GM18520 (cell line): Measurements from ENCODE around the gene MRPL28.
"Not testable (repeated sequence)": the region's sequence is repeated elsewhere in the genome, so short reads cannot be mapped to it uniquely, and the experiment has no call there.

Source experiments
- ATAC-seq: cut with Tn5 transposase; IDR thresholded peaks from one replicate; pipeline ENCODE4 v1.9.1; 2021; ENCODE audit not compliant: unreplicated experiment

Gene MRPL28

GRCh38 chr16:360698-361336 lies 9.5 kb downstream of the MRPL28 start:
- ATAC-seq: no peak

DNA sequence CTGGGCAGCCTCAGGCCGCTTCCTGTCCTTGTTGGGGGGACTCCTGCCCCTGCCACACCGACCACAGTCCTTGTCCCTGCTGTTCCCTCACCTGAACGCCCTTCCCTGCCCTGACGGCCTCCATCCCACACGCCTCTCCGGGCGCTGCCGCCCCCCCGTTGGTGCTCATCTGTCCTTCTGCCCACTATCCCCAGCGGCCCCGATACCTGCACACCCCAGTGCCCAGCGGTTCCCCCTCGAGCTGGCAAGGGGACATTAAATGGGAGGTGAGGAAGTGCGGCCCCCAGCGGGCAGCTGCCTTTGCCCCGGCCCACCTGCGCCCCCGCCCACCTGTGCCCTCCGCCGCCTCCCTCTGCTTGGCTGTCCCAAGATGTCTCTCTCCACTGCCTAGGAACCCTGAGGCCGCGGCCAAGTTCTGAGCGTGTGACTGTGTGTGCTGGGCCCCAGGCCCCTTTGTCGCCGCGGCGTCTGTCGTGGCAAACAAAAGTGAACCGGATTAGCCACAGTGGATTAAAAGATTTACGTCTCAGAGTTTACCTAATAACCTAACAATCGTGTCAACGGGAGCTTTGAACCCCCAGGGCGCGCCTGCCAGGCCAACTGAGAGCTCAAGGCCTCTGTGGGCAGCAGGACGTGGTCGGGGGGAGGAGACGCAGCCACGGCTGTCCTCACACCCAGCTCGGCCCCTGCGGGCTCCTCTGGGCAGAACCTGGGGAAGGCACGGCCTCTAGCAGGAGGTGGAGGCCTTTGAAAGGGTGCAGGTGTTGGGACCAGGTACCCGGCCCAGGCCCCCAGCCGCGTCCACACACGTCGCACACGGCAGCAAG lies 10.3 kb downstream of the MRPL28 start:
- ATAC-seq: no peak

DNA sequence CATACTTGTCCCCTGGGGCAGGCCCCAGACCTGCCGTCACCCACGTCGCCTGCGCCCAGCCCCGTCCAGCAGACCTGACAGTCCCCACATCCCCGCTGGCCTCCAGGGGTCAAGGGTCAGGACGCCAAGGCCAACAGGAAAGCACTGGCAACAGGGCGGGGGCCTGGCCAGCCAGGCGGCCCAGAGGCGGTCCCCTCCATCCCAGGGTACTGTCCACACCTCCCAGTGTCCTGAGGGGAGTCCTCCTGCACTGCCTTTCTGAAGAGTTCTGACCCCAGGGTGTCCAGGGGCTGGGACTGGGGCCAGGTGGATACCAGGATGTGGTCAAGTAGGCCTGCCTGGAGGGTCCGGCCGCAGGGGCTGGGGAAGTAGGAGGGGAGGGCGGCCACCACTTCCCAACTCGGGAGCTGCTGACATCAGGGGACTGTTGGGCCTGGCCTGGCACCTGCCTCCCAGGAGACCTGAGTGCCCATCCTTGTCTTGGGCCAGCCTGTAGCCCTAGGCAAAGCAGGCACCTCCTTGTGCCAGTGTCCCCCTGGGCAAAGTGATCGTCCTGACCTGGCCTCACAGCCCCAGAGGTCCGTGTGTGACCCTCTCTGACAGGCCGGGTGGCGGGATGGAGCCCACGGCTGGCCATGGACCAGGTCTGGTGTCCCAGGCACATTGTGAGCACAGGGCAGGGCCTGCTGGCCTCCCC lies 11.1 kb downstream of the MRPL28 start:
- no peak for ATAC-seq

DNA sequence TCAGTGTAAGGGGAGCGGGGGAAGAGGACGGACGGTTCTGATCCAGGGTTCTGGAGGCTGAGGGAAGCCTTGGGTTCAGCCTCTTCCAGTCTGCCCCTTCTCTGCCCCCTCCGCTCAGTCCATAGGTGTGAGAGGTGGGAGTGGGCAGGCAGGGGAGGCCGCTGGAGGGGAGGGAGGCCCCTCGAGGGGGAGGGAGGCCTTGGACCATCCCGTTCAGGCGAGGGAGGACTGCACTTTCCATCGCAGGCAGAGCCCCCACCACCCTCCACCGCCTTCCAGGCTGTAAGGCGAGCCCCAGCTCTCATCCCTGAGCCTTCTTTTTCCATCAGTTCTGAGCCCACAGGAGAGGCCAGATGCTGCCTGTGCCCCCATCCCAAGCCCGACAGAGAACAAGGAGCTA lies 13.6 kb downstream of the MRPL28 start:
- ATAC-seq: no peak

DNA sequence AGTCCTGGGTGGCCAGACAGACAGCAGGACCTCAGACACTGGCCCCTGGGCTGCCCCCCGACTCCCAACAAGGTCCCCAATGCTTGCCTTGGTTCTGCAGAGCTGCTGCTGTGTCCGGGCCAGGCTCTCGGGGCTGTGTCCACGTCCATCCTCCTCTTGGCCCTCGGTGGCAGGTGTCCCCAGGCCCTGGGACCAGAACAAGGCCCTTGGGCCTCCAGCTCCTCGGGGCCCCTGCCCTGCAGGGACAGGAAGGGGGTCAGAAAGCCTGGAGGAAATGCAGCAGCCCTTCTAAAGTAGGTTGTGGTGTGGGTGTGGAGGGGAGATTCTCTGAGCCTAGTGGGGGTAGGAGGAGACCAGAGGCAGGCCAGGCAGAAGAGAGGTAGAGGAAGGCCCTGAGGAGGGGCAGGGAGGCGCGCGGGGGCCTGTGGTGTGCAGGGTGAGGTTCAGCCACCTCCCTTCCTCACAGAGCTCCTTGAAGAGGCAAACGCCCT lies 15.3 kb downstream of the MRPL28 start:
- no peak for ATAC-seq

- ATAC-seq: no peak
These were observed 16.0 kb downstream of the MRPL28 start for GRCh38 chr16:354291-354881.

GRCh38 chr16:353404-354290 lies 16.7 kb downstream of the MRPL28 start:
- no peak for ATAC-seq

GRCh38 chr16:352547-353403 lies 17.6 kb downstream of the MRPL28 start, which contains the start of gene AXIN1:
Gene AXIN1, minus strand, starts transcription at chr16:352723. Its CDS starts 5,698 bp downstream, at chr16:347025.
- peak; percentile 40 for ATAC-seq

DNA sequence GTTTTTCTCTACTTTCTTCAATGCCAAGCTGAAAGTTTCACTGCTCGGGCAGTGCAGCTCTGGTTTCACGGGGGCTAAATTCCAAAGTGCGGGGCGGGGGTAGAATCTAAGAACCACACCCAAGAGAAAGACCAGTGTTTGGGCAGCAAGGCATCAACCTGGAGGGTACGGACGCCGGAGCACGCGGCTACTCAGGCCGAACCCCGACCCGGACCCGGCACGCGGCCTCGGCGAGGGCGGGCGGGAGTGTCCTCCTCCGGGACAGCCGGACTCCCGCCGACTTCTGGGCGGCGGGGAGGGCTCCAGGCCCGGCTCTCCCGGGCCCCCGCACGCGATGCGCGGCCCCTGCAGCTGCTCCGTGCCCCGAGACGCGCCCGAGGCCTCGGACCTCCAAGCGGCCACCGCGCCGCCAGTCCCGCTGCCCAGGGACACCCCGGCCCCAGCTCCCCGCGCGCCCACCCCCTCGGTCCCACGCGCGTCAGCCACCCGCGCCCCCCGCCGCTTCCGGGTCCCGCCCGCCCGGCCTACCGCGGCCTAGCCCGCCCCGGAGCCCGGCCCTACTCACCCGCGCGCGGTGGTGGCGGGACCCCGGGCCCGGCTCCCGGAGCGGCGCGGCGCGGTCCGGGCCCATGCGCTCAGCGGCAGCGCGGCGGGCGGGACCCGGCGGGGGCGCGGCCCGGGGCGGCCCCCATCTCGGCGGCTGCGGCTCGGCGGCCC lies 18.4 kb downstream of the MRPL28 start:
- peak; percentile 11 for ATAC-seq

DNA sequence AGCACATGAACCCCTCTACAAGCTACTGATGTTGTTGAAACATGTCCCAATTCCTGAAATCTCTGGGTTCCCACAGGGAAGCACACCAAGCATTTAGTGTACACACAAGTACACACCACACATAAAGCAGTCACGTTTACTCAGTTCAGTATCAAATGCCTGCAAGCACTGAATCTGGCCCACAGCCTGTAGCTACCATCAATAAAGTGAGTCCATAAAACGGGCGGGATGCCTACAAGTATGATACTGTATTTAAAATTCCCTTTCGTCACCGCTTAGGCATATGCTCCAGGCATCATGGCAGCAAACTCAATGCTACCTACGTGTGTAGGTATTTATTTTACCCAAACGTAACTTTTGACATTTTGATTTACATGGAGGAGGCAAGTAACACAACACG lies 20.1 kb downstream of the MRPL28 start:
- ATAC-seq: no peak

DNA sequence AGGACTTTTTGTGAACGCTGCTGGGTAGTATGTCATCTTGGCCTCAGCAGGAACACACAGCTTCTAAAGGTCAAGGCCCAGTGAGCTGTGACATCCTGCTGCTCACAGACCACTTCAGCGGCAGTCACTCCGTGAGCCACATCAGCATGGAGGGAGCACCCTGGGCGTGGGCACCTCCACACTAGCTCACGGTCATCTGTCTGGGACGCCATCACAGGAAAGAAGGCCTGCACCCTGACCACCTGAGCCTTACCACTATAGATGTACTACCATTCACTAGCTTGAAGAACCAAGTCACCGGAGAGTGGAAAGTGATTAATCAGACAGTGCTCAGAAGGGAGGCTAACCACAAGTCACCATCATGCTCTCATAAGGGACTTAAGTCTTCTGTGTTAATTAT lies 21.1 kb downstream of the MRPL28 start:
- ATAC-seq: no peak

DNA sequence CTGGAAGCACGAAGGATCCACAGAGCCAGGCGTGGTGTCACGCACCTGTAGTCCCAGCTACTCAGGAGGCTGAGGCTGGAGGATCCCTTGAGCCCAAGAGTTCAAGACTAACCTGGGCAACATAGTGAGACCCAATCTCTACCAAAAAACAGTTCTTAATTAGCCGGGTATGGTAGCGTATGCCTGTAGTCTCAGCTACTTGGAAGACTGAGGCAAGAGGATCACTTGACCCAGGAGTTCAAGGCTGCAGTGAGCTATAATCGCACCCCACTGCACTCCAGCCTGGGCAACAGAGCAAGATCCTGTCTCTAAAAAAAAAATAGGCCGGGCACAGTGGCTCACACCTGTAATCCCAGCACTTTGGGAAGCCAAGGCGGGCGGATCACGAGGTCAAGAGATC lies 21.8 kb downstream of the MRPL28 start:
- ATAC-seq: not testable (repeated sequence)

- no peak for ATAC-seq
These were observed 23.1 kb downstream of the MRPL28 start for GRCh38 chr16:347203-347602.

DNA sequence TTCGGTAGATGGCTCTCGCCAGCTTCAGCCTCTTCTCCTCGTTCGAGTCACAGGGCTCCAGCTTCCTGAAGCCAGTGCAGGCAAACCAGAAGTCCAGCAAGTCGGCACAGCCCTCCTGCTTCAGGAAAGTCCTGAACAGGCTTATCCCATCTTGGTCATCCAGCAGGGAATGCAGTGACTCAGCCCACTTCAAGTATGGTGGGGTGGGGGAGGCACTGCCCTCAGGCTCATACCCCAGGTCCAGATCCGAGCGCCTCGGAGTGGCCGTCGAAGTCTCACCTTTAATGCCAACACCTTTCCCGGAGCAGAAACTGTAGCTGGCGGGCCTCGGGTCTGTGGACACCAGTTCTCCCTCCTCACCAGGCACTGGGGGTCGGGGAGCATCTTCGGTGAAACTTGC lies 23.8 kb downstream of the MRPL28 start:
- no peak for ATAC-seq

DNA sequence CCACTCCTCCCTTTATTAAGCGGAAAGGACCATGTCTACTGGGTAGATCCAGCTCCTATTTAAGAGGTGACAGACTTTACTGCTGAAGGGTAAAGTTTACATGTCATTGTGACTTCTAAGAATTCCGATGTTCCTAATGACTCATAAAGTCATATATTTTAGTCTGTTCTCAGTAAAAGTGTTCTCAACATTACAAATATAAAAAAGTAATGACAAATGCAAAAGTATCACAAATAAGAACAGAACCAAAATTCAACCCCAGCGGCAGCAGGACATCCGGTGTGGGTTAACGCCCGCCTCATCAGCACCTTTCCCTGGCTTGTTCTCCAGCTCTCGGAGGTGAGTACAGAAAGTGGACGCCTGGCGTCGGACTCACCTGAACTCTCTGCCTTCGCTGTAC lies 24.6 kb downstream of the MRPL28 start:
- ATAC-seq: no peak

DNA sequence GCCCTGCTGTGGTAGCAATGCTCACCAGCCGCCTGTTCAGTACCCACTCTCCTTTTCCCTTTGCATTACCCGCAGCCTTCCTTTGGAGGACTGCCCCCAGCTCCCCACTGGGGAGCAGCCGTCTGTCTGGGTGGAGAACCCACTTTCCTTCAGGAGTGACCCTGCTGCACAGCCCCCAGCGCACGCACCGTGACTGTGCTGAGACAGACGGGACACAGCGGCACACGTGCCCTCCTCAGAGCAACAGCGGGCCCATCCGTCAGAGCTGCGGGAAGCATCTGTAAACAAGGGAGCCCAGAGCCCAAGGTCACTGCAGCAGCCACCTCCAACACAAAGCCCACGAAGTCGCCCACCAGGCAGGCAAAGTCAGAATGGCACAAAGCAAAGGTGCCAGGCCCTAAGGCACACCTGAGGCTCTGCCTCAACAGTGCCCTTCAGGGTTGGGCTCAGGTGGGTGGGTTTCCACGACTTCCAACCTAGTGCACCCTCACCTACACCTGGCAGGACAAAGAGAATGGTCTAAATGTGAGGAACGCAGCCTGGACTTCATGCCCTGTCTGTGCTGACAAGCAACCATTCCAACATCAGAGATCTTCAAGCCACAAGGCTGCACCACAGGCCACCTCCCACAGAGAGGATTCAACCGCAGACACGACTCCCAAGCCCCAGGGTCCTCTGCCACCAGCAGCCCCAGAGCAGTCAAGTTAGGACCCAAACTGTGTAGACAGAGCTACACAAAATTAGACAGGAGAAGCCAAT lies 27.7 kb downstream of the MRPL28 start:
- no peak for ATAC-seq

GRCh38 chr16:341974-342336 lies 28.4 kb downstream of the MRPL28 start:
- ATAC-seq: not testable (repeated sequence)
